Pulmonary artery endothelial cell (primary cell): ENCODE results near the gene ACTL10. TPM values are rescaled to one million over a fixed set of nuclear protein-coding genes. Genes with fewer than 3 reads are reported as not detected.
A peak's percentile ranks its signal among the peaks of the same experiment; 100 is the strongest.

Source experiments
- DNase-seq: peaks from one replicate; pipeline ENCODE4 v3.0.0-alpha.2; 2011; ENCODE audit warnings: low read depth, low spot score
- total RNA-seq: library from RNA; depleted of rRNA; stranded (reverse); fragments of >200 nt; gene quantifications from 2 replicates; pipeline ENCODE4 v1.2.3, GENCODE V29; 2014

The ACTL10 gene
- total RNA-seq, 1 donor from 2014 or later, result 4.2 TPM

DNA sequence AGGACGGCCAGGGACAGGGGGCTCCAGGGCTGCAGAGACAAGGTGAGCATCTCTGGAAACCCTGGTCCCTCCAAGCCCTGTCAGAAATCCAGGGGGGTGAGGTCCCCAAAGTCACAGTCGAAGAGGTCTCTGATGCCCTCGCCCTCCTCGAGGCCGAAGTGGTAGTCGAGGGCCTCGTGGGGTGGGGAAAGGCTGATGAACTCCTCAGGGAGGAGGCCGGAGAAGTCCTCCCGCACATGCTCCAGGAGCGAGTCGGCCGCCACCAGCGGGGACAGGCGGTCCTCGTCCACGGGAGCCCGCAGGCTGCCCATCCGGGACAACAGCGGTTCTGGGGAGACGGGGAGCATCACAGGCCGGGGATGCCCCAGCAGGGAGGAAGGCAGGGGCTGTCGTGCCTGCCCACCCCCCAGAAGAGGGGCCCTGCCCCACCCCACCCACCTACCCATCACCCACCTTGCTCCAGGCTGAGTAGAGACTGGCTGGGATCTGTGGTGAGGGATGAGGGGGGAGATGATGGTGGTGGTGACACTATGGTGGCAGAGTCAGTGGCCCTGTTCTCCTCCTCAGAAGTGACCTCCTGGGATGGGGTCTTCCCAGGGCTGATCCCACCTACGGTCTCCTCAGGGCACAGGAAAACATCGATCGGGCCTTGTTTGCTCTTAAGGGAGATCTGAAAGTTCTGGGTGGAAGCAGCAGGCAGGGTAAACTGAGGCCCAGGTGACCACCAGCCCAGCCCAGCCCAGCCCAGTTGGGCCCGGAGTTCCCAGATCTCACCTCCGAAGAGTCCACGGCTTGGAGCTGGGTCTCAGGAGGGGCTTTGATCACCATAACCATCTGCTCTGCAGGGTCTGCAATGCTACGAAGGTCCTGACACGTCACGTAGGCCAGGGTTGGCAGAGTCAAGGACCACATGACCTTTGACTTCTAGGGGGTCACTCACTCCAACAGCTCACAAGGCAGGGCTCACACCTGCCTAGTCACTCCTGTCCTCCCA is 10.2 kb downstream of the ACTL10 start:
- no peak for DNase-seq

DNA sequence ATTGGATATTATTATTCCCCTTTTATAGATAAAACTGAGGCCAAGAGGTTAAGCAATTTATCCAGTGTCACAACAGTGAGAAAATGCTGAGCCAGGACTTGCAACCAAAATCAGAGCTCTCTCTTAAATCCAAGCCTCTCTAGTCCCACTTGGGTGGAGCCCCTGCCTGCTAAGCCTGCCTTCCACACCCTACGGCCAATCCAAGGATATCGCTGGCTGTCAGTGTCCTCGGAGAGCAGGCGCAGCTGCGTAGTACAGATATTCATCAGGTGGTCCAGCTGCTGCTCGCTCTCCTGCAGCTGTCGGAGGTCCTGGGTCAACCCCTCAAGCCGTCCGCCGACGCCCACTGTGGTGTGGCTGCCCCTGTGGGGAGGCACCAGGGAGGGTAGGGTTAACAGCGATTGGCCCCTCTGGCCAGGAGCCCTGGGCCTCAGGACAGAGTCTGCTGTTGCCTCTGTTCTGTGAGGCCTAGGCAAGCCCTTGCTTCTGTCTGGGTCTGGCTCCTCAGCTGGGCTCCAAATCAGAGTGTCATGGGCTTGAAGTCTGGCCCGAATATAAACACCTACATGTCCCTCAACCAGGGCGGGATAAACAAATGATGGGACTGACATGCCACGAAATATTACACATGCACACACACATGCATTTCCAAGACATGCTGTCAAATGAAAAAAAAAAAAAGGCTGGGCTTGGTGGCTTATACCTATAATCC is 11.4 kb downstream of the ACTL10 start:
- DNase-seq, result no peak

DNA sequence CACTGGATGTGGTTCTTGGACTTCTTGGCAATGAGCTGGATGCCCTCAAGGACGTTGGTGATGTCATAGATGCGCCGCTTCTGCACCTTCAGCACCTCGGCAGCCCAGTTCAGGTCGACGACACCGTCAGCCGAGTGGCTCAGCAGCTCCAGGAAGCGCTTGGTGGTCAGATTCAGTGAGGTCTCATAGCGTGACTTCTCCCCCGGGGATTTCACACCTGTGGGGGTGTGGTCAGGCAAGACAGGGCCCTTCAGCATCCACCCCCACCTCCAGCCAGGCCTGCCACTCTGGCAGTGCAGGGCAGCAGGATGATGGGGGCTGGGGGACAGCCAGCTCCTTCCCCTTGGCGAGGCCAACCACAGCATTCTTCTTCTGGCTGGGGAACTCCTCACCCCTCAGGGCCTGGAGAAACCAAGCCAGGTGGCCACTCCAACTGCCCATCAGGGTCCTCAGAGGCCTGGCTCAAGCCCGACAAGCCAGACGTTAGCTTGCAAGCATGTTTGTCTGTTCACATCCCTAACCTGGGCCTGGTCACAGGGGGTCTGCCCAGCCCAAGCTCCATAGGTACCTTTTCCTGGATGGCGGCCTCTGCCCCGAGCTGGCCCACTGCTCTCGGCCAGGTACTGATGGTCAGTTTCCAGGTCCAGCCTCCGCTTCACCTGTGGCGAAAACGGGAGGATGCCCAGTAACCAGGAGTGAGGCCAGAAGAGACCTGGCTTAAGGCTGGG is 13.2 kb downstream of the ACTL10 start:
- no peak for DNase-seq

DNA sequence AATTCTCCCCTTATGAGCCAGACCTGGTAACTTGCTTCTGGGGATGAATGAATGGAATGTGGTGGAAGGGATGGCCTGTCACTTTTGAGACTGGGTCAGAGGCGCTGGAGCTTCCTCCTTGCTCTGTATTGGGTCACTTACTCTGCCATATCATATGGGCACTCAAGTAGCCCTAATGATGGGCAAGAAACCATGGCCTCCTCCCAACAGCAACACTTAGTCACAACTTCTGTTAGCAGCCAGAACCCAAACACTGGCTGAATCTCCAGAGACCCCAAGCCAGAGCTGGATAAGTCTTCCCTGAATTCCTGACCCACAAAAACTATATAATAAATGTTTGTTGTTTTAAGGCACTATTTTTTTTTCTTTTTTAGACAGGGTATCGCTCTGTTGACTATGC is 13.9 kb downstream of the ACTL10 start:
- no peak for DNase-seq

DNA sequence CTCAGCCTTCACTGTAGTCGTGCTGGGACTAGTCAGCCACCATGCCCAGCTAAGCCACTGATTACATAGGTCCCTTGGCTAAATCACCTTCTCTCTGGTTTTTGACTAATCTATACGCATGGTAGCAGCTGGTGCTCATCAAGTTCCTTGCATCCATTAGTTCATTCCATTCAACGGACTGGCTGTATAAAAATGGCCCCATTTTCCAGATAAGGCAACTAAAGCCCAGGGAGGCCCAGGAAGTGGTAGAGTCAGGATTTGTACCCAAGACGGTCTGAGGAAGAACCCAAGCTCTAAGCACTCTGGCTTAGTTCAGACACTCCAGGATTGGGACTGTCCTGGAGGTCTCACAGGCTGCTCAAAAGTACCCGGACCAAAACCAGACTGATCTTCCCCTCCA is 14.5 kb downstream of the ACTL10 start:
- no peak for DNase-seq

DNA sequence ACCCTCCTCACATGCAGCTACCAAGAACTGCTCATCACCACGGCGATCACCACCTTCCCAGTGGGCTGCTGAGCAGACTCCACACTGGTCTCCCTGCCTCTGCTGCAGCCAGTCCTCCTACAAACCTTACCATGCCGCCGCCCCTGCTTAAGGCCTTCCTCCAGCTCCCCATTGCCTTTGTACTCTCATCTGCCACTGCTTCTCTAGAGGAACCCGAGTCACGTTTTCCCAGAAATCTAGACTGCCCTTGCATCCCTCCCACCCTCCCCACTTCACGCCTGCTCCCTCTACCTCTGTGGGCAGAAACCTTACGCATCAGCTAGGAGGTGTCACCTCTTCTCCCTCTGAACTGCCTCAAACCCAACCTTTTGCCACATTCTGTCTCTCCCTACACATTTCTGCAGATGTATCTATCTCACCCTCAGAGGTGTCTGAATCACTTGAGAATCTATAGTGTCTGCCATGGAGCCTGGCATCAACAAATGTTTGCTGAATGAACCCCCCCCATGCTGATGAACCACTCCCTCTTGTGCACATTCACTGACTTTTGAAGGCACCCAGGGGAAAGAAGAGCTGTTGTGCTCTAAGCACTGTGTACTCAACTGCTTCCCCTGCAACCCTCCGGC is 15.1 kb downstream of the ACTL10 start:
- no peak for DNase-seq

DNA sequence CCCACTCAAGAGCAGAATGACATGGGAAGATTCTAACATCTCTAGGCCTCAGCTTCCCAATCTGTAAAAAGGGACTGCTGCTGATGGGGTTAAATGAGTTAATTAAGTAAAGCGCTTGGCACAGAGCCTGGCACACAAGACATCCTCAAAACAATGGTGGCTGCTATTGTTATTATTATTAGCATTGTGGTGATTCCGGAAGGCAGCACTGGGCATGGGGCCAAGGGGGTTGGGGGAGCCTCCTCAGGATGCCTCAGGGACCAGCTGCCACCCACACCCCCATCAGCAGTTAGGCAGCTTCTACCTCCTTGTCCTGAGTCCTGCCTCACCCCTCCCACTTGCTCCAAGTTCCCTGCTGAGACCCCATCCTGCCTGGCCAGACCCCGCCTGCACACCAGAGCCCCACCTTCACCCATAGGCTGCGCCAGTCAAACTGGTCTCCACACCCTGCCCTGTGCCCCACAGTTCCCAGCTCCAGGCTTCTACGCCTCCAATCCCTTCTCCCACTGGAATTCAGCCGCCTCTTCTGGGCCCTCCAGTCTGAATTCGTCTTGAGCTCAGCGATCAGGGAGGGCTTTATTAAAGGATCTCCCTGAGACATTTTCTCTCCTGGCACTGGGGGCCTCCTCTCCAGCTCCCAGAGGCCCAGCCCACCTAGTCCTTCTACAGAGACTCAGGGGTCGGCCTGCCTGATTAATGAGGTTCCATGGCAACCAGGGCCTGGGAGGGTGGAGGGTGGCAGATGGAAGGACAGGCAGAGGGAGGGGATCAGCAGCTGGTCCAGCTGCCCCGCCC is 18.0 kb downstream of the ACTL10 start:
- no peak for DNase-seq

DNA sequence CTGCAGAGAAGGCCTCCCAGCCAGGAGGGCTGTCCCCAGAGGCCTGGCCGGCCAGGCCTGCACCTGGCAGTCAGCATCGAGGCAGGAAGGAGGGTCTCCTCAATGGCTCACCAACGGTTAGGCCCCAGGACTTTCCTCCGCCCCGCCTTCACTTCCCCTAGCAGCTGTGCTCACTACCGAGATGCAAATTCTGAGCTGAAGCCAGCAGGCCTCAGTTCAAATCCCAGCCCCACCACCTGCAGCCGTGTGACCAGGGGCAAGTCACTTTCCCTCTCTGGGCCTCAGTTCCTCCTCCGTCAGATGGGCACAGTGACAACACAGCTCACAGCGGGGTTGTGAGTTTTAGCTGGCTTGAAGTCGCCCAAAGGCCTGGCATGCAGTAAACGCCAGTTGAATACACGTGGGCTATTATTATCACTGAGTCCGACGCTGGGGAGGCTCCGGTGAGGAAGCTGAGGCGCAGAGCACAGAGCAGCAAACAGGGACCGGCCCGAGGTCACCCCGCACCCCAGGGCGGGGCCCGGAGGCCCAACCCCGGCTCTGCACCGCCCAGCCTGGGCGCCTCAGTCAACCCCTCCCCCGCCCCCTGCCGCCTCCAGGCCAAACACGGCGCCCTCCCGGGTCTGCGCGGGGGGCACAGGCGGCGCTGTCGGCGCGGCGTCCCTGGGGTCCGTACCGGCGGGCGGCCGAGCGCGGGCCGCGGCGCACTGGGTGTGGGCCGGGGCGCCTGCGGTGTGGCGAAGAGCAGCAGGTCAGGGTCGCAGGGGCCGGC is 18.8 kb downstream of the ACTL10 start:
- DNase-seq, result no peak

DNA sequence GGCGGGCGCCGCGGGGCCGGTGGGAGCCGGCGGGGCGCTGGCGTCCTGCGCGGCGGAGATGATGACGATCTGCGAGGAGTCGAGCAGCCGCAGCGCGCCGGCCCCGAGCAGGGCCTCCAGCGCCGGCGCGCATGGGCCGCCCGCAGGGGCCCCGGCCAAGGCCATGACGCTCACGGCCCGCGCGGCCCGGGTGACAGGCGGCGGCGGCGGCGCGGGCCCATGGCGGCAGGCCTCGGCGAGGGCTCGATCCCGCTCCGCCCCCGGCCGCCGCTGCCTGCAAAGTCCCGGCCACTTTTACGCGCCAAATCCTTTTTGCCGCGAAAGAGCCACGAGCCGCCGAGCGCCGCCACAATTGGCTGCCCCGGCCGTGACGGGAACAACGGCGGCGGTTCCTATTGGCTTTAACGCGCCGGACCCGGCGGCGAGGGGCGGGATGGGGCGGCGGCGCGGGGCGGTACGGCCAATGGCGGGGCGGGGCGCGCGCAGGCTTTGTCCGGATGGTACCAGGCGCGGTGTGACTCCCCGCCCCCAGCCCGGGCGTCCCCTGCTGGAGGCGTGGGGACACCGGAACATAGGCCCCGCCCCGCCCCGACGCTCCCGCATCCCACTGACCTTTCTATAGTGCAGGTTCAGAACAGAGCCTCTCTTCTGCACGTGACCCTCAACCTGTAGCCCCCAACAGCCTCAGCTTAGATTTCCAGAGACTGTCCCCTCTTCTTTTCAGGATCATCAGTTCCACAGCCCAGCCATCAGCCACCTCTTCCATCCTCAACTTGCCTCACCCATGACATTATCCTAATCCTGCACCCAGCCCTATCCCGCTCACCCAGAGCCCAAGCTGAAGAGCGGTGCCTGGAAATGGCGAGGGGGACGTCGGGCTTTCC is 19.6 kb downstream of the ACTL10 start, which contains the start of gene E2F1:
E2F1 (minus strand) TSS at position 286 of the 884 bp plus-strand sequence; CDS start at position 165, 121 bp downstream.
- peak; percentile 57 for DNase-seq

DNA sequence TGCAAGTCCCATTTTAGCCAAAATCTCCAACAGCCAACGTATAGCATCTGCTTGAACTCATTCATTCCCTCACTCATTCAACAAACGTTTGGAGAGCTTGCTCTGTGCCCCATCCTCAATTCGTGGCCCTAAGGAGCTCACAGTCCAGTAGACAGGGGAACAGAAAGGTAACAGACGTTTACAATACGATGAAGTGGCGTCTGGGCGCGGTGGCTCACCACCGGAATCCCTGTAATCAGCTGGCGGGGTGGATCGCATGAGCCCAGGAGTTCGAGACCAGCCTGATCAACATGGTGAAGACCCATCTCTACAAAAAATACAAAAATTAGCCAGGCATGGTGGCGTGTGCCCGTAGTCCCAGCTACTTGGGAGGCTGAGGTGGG is 20.2 kb downstream of the ACTL10 start:
- DNase-seq, result no peak

DNA sequence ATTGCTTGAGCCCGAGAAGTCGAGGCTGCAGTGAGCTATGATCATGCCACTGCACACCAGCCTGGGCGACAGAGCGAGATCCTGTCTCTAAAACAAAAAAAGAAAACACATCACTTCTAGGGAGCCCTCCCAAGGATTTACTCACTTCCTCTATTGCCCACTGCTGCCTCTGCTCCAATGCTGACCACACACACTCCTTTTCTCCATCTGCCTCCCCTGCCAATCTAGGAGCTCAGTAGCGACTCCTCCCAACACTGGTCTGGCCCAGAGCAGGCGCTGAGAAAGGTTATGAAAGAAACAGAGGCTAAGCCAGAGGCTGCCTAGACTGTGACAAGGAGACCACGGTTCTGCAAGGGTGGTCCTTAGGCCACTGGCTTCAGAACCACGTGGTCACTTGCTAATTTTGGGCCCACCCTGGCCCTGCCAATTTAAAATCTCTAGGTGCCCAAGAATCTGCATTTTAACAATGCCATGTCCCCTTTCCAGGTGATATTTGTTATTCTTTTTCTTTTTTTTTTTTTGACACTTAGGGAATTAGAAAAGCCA is 20.7 kb downstream of the ACTL10 start:
- DNase-seq, result no peak

DNA sequence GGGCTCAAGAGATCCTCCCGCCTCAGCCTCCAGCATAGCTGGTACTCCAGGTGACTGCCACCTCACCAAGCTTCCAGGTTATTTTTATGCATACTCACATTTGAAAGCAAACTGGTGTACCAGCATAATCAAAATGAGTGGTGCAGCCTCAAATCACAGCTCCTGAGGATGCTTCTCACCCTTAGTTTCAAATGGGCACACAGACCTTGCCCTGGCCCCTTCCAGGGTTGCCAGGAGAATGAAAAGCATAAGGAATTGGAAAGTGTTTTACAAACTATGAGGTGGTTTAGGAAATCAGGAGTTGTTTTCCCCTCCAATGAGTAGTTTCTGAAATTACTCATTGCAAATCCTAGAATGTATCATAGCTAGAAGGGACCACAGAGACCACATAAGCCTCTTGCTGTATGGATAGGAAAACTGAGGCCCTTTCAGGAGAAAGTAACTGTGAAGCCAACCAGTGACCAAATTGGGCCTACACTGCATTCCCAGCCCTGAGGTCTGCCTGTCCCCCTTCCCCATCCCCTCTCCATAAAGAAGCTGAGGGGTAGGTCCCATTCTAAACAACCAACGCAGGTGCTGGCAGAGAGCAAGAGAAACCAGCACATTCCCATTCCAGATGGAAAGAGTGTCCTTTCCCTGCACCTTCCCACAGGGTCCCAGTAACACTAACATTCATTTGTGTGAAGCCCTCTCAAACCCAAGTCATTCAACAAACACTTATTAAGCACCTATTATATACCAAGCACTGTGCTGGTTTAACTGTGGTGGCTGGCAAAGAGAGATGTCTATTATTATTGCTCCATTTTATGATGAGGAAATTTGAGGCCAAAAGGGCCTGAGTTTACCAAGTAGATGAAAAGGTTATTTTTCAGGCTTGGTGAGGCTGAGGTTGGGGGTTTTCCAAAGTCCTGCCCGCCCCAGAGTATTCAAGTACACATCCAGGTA is 21.5 kb downstream of the ACTL10 start:
- DNase-seq, result no peak

DNA sequence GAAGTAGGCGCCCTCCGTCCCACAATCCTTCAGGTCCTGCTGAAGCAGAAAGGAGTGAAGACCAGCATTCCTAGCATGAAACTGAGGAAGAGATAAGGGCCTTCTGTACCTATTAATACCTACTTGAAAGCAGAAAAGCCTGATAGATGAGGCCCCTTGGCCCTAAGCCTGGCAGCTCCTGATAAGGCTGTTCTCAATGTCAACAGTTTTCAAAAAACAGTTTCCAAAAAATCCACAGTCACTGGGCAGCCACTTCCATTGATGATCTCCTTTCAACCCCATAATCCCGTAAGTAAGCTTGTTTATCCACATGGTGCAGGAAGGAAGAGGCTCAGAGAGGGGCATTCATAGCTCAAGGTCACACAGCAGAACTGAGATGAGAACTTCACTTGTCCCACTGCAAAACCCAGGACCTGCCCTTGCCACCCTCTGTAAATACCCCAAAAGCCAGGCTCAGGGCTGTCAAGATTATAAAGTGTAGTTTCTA is 22.2 kb downstream of the ACTL10 start:
- no peak for DNase-seq

DNA sequence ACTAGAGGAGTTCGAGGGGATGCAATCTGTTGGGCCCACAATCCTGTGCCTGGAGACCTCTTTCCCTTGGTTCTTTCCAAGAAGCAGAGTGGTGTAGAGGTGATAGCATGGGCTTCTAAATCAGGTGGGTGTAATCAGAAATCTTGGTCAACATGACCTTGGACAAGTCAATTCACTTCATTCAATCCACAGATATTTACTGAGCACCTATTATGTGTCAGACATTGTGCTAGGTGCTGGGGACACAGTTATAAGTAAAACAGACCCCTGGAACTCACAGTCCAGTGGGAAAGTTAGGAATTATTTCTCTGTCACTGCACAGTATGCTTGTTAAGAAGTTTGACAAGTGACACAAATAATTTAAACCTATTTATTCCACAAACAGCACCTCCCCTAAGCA is 22.8 kb downstream of the ACTL10 start:
- no peak for DNase-seq

DNA sequence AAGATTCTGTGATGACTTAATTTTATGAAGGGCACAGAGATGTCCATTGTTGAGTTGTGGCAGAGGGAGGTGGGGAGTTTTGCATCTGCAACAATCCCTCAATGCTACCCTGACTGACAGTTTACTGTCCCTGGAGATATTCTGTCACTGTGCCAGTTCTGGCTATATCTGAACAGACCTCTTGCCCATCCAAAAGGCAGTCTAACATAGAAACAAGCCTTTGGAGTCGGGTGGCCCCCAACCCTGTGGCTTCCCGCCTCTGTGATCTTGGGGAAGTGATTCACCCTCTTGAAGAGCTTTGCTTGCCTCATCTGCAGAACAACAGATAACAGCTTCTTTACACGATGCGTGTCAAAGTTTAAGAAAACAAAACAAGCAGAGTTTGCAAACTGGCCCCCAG is 23.2 kb downstream of the ACTL10 start:
- DNase-seq, result no peak

DNA sequence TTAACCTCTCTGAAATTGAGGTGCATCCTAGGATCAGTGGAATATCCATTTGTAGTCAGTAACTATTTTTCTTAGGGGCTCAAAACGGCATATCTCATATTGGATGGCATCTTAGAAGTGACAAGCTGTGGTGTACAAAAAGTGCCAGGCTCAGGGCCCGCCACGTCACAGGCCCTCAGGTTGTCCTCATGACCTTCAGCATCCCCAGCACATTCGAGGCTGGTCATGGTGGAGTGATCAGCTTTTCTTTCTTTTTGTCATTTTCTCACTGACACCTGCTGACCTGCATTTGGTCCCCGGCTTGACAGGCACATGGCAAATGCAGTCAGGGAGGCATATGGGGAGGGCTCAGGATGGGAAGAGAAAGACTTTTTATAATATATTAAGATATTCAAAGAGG is 26.5 kb downstream of the ACTL10 start:
- DNase-seq, result no peak
